Measurements from ENCODE around the gene C2CD2. TPM values are rescaled to one million over a fixed set of nuclear protein-coding genes. Genes with fewer than 3 reads are reported as not detected.

The C2CD2 gene
- total and polyA plus RNA-seq, 3 donors from 2014 or later = 8.6 to 17.4 (median 13.2) TPM

GRCh38 chr21:41966041-41966833, 12.4 kb upstream of the C2CD2 start:
- H3K9me3 ChIP-seq = no peaks in the 10 kb centered on the region
- no peaks in the 10 kb centered on the region for H3K36me3 ChIP-seq (ENCODE audit: low read depth, missing control alignments)
- H3K4me3 ChIP-seq = no peak overlapping the region
- WGBS, 2 donors = 77 to 85% methylated on average over 11 of the region's 11 CpGs
- TF ChIP-seq CTCF (IDR thresholded peaks at IDR 0.05) = no peak
- no peak for TF ChIP-seq POLR2A (IDR thresholded peaks at IDR 0.05)
- H3K27ac ChIP-seq = no peak overlapping the region
- no peaks in the 10 kb centered on the region for H3K27me3 ChIP-seq
- intact Hi-C loops (cut with DNase I; ENCODE audit: low total_unique reads) = no loop called here
- H3K4me1 ChIP-seq = no peaks in the 10 kb centered on the region
- peak; percentile 7 for DNase-seq

- Histone ChIP-seq H3K4me1 (no peaks in the 10 kb centered on the region), H3K9me3 (no peaks in the 10 kb centered on the region), H3K27me3 (no peaks in the 10 kb centered on the region), H3K36me3 (ENCODE audit: low read depth, missing control alignments) (no peaks in the 10 kb centered on the region), H3K27ac (no peak overlapping the region), H3K4me3 (no peak overlapping the region)
- no peak for TF ChIP-seq POLR2A (IDR thresholded peaks at IDR 0.05)
- no peak for TF ChIP-seq CTCF (IDR thresholded peaks at IDR 0.05)
- 91 to 94% methylated on average over 10 of the region's 10 CpGs for WGBS, 2 donors
- intact Hi-C loops (cut with DNase I; ENCODE audit: low total_unique reads) = no loop called here
- DNase-seq = peak; percentile 4
Measured at GRCh38 chr21:41965461-41966013, 11.7 kb upstream of the C2CD2 start.

- H3K9me3 ChIP-seq = no peaks in the 10 kb centered on the region
- no peak overlapping the region for H3K4me3 ChIP-seq
- no peaks in the 10 kb centered on the region for H3K27me3 ChIP-seq
- 82 to 92% methylated on average over 5 of the region's 5 CpGs for WGBS, 2 donors
- no peaks in the 10 kb centered on the region for H3K36me3 ChIP-seq (ENCODE audit: low read depth, missing control alignments)
- no peak for DNase-seq
- H3K4me1 ChIP-seq = no peaks in the 10 kb centered on the region
- TF ChIP-seq POLR2A (IDR thresholded peaks at IDR 0.05) (no peak), CTCF (IDR thresholded peaks at IDR 0.05) (no peak)
- intact Hi-C loops (cut with DNase I; ENCODE audit: low total_unique reads) = no loop called here
- no peak overlapping the region for H3K27ac ChIP-seq
Measured at GRCh38 chr21:41965045-41965444, 11.2 kb upstream of the C2CD2 start.

- TF ChIP-seq CTCF (IDR thresholded peaks at IDR 0.05) = no peak
- no peak for TF ChIP-seq POLR2A (IDR thresholded peaks at IDR 0.05)
- 63 to 81% methylated on average over 7 to 8 of the region's 8 CpGs for WGBS, 2 donors
- Histone ChIP-seq H3K36me3 (ENCODE audit: low read depth, missing control alignments) (no peaks in the 10 kb centered on the region), H3K4me3 (no peak overlapping the region), H3K4me1 (no peaks in the 10 kb centered on the region), H3K27me3 (no peaks in the 10 kb centered on the region), H3K9me3 (no peaks in the 10 kb centered on the region), H3K27ac (no peak overlapping the region)
- intact Hi-C loops (cut with DNase I; ENCODE audit: low total_unique reads) = no loop called here
- DNase-seq = peak; percentile 8
Measured at GRCh38 chr21:41964171-41964570, 10.4 kb upstream of the C2CD2 start.
